Activated CD8-positive, alpha-beta T cell treated with anti-CD3 and anti-CD28 coated beads, Interleukin-2, amount 10 ng/mL, durations not matched to agents 7 days and 5 days (primary cell): ENCODE data around the gene NEGR1. TPM values are rescaled to one million over a fixed set of nuclear protein-coding genes. Genes with fewer than 3 reads are reported as not detected.

Experiments used
- ATAC-seq: fragments of 150-1000 bp; cut with Tn5 transposase; one replicate; pipeline ENCODE4 v1.10.0; 2021; ENCODE audit warnings: moderate library complexity
- CTCF ChIA-PET: fragments of 350-600 bp; sonication (Branson Sonifier 250); formaldehyde crosslinking; loops from one replicate; lab custom pipeline; 2021; ENCODE audit warnings: antibody characterized with exemption; lab: Charles Lee
- POLR2A ChIA-PET: fragments of 350-600 bp; sonication (Branson Sonifier 250); formaldehyde crosslinking; loops from one replicate; lab custom pipeline; 2021; ENCODE audit warnings: antibody characterized with exemption; lab: Charles Lee
- DNase-seq: peaks from one replicate; pipeline ENCODE4 v3.0.0-alpha.2; 2020
- H3K27ac Mint-ChIP-seq: one replicate; pipeline ENCODE4 v1.8.0; 2021; ENCODE audit warnings: mild to moderate bottlenecking, mixed read lengths
- H3K27me3 Mint-ChIP-seq: one replicate; pipeline ENCODE4 v1.8.0; 2021; ENCODE audit warnings: low read depth, mixed read lengths
- H3K36me3 Mint-ChIP-seq: one replicate; pipeline ENCODE4 v1.8.0; 2021; ENCODE audit warnings: low read depth, mixed read lengths
- H3K4me1 Mint-ChIP-seq: one replicate; pipeline ENCODE4 v1.8.0; 2021; ENCODE audit warnings: low read depth, mixed read lengths
- H3K4me3 Mint-ChIP-seq: one replicate; pipeline ENCODE4 v1.8.0; 2021; ENCODE audit warnings: mild to moderate bottlenecking, mixed read lengths
- H3K9me3 Mint-ChIP-seq: one replicate; pipeline ENCODE4 v1.8.0; 2022; ENCODE audit warnings: mixed read lengths; ENCODE audit not compliant: insufficient read depth
- total RNA-seq, 2 experiments: library from RNA; stranded (reverse); gene quantifications; one replicate each; pipeline ENCODE4 v1.2.3, GENCODE V29; 2021

The NEGR1 gene
- total RNA-seq, 2 experiments from 2014 or later, result not detected

DNA sequence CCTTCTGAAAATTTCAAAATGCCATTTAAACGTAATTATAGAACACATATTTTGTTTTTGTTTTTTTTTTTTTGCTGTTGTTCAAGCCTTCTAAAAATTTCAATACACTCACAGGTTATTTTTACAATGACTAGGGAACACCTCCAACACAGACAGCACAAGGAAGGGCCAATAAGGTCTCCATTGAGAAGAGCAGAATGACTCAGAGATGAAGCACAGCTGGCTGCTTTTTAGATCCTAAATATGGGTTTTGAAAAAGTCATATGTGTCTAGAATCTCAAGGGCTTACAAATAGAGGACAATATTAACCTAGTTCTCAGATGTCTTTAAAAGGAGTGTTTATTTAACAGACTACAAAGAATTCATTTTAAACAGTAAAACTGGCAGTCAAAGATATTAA lies 104.6 kb downstream of the NEGR1 start:
- H3K36me3 Mint-ChIP-seq, result no peaks in the 10 kb centered on the region
- ATAC-seq (no peak), DNase-seq (no peak)
- no peak overlapping the region for H3K4me3 Mint-ChIP-seq
- CTCF ChIA-PET, result no interaction called here
- no peaks in the 10 kb centered on the region for H3K9me3 Mint-ChIP-seq
- POLR2A ChIA-PET, result no interaction called here
- no peaks in the 10 kb centered on the region for H3K4me1 Mint-ChIP-seq
- H3K27me3 Mint-ChIP-seq, result no peaks in the 10 kb centered on the region
- H3K27ac Mint-ChIP-seq, result no peak overlapping the region

DNA sequence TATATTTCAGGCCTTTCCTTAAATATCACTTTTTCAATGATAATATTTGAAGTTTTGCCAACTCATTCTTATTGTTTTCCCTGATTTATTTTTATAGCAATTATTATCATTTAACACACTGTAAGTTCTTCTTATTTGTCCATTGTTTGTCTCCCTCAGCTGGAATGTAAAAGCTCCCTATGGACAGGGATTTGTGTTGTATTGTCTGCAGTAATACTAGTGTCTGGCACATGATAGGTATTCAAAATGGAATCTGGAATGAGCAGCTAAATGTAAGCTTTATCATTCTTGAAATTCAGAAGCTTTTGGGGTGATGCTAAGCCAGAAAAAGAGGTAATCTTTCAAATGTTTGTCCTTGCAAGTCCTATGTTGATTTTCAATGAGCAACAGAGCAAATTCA lies 112.1 kb downstream of the NEGR1 start:
- H3K9me3 Mint-ChIP-seq, result no peaks in the 10 kb centered on the region
- DNase-seq (no peak), ATAC-seq (no peak)
- CTCF ChIA-PET, result no interaction called here
- no peak overlapping the region for H3K4me3 Mint-ChIP-seq
- H3K4me1 Mint-ChIP-seq, result no peaks in the 10 kb centered on the region
- H3K27ac Mint-ChIP-seq, result no peak overlapping the region
- no peaks in the 10 kb centered on the region for H3K27me3 Mint-ChIP-seq
- POLR2A ChIA-PET, result no interaction called here
- no peaks in the 10 kb centered on the region for H3K36me3 Mint-ChIP-seq

DNA sequence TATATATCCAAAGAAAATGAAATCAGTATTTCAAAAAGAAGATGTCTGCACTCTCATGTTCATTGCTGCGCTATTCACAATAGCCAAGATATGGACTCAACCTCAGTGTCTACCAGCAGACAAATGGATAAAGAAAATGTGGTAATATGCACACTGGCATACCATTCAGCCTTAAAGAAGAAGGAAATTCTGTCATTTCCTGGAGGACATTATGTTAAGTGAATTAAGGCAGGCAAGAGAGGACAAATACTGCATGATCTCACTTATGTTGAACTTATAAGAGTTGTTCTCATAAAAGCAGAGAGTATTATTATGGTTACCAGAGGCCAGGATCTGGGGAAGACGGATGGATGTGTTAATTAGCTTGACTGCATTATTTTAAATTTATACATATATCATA lies 115.9 kb downstream of the NEGR1 start:
- CTCF ChIA-PET, result no interaction called here
- no peak for DNase-seq
- no peak overlapping the region for H3K27ac Mint-ChIP-seq
- POLR2A ChIA-PET, result no interaction called here
- H3K4me3 Mint-ChIP-seq, result no peak overlapping the region
- ATAC-seq, result no peak
- no peaks in the 10 kb centered on the region for H3K4me1 Mint-ChIP-seq
- H3K36me3 Mint-ChIP-seq, result no peaks in the 10 kb centered on the region
- no peaks in the 10 kb centered on the region for H3K9me3 Mint-ChIP-seq
- no peaks in the 10 kb centered on the region for H3K27me3 Mint-ChIP-seq

DNA sequence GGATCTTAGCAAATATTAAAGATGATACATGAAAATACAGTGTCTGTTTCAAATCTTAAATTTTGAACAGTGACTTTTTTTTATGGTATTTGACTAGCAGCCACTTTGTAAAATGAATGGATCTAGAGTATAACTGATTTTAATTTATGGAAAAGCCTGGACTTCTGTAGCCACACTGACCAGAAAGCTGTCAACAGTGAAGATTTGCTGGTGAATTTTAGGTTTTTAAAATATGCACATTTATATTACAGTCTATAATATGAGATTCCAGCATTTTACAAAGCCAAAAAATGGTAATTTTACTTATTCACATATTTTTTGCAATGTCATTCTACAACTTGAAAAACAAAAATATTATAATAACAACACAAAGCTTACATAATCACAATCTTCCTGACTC lies 131.8 kb downstream of the NEGR1 start:
- ChIA-PET CTCF (no interaction called here), POLR2A (no interaction called here)
- Mint-ChIP-seq H3K4me3 (no peak overlapping the region), H3K27ac (no peak overlapping the region), H3K36me3 (no peaks in the 10 kb centered on the region), H3K9me3 (no peaks in the 10 kb centered on the region), H3K4me1 (no peaks in the 10 kb centered on the region), H3K27me3 (no peaks in the 10 kb centered on the region)
- ATAC-seq, result no peak
- no peak for DNase-seq

DNA sequence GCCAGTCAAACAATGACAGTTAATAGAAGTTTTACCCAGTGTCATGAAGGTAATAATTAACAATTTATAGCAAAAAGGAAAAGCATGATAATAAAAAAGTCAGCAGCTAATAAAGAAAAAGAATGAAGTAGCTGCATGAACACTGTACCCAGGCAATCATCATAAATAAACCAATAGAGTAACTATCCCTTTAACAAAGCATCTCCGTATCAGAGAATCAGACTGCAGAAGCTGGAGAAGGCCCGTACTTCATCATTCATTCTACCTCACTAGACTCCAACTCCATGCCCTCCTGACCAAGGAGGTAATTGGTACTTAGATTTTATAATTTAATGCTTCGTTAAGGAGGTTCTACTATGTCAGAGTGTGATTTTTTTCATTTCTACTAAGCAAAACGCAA lies 140.5 kb downstream of the NEGR1 start:
- Mint-ChIP-seq H3K9me3 (no peaks in the 10 kb centered on the region), H3K36me3 (no peaks in the 10 kb centered on the region), H3K27me3 (no peaks in the 10 kb centered on the region), H3K4me1 (no peaks in the 10 kb centered on the region), H3K4me3 (no peak overlapping the region), H3K27ac (no peak overlapping the region)
- DNase-seq (no peak), ATAC-seq (no peak)
- POLR2A ChIA-PET, result no interaction called here
- CTCF ChIA-PET, result no interaction called here

DNA sequence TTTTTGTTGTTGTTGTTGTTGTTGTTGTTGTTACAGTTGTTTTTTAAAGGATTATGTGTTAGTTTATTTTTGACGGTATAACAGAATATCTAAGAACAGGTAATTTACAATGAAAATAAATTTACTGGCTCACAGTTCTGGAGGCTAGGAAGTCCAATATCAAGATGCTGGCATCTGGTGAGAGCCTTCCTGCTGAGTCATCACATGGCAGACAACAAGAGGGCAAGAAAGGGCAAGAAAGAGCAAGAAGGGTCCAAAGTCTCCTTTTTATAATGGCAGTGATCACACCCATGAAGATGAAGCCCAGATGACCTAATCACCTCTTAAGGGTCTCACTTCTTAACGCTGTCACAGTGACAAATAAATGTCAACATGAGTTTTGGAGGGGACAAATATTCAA lies 142.1 kb downstream of the NEGR1 start:
- DNase-seq, result no peak
- POLR2A ChIA-PET, result no interaction called here
- H3K4me1 Mint-ChIP-seq, result no peaks in the 10 kb centered on the region
- H3K36me3 Mint-ChIP-seq, result no peaks in the 10 kb centered on the region
- H3K27ac Mint-ChIP-seq, result no peak overlapping the region
- no peak for ATAC-seq
- no peak overlapping the region for H3K4me3 Mint-ChIP-seq
- H3K9me3 Mint-ChIP-seq, result peaks cover 2% of the 10 kb centered on the region
- CTCF ChIA-PET, result no interaction called here
- H3K27me3 Mint-ChIP-seq, result no peaks in the 10 kb centered on the region

DNA sequence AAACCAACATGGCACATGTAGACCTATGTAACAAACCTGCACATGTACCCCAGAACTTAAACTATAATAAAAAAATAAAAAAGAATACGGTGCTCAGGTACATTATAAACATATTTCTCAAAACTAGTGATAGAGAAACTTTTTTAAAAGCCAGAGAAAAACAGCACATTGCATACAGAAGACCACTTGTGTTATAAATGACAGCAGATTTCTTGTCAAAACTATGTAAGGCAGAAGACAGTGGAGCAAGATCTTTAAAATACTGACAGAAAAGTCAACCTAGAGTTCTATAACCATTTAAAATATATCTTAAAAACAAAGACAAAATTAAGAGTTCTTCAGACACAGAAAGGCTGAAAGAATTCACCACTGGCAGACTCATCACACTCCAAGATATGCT lies 144.7 kb downstream of the NEGR1 start:
- DNase-seq, result no peak
- ChIA-PET POLR2A (no interaction called here), CTCF (no interaction called here)
- H3K27ac Mint-ChIP-seq, result no peak overlapping the region
- peaks cover 2% of the 10 kb centered on the region for H3K9me3 Mint-ChIP-seq
- no peak overlapping the region for H3K4me3 Mint-ChIP-seq
- H3K36me3 Mint-ChIP-seq, result no peaks in the 10 kb centered on the region
- H3K4me1 Mint-ChIP-seq, result no peaks in the 10 kb centered on the region
- no peak for ATAC-seq
- no peaks in the 10 kb centered on the region for H3K27me3 Mint-ChIP-seq

DNA sequence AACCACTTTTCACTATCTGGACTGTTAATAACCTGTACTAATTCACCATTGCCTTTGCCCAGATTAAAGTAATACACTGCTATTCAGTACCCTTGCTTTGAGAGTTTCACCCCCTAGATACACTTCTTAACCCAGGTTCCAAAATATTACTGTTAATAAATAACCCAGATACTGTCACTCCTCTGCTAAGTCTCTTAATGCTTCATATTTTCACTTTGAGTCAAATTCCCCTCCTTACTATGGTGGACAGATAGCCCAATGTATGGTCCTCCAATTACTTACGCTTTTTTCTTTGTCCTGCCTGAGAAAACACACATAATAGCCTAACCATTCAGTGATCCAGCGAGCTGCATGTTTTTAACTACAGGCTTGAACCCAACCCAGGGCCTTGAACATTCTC lies 152.5 kb downstream of the NEGR1 start:
- no peaks in the 10 kb centered on the region for H3K36me3 Mint-ChIP-seq
- DNase-seq (no peak), ATAC-seq (no peak)
- H3K27ac Mint-ChIP-seq, result no peak overlapping the region
- no peaks in the 10 kb centered on the region for H3K4me1 Mint-ChIP-seq
- no peaks in the 10 kb centered on the region for H3K9me3 Mint-ChIP-seq
- CTCF ChIA-PET, result no interaction called here
- H3K4me3 Mint-ChIP-seq, result no peak overlapping the region
- H3K27me3 Mint-ChIP-seq, result no peaks in the 10 kb centered on the region
- POLR2A ChIA-PET, result no interaction called here

DNA sequence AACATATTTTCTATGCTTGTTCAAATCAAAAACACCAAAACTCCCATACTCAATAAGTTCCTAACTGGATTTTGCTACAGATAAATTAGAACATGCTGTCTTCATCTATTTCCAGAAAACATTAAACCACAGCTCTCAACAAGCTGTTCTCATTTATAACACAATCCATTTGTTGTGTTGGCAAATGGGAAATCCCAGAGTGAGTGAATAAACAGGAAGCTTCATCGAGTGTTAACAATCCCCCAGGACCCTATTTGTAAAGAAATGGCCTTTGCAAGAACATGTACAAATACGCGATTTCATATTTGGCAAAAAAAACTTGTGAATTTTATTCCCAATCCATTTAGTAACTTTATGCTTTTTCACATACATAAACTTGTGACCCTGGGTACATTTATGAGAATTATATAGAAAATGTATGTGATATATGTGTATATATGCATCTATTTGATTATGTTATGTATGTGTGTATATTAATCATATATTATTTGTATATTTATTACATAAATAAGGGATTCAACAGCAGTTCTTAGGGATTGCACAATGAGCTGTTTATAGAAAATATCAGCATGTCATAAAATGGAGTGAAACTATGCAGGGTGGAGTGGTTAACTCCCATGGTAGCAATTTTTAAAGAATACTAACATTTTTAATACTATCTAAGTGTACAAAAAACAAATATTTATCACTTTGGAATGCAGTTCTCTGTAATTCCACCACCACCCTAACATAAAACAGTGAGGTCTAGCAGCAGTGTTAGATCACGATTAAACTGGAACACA lies 160.0 kb downstream of the NEGR1 start:
- Mint-ChIP-seq H3K4me1 (no peaks in the 10 kb centered on the region), H3K4me3 (no peak overlapping the region), H3K9me3 (no peaks in the 10 kb centered on the region), H3K27me3 (no peaks in the 10 kb centered on the region), H3K27ac (no peak overlapping the region), H3K36me3 (no peaks in the 10 kb centered on the region)
- CTCF ChIA-PET, result no interaction called here
- DNase-seq (no peak), ATAC-seq (no peak)
- POLR2A ChIA-PET, result no interaction called here

DNA sequence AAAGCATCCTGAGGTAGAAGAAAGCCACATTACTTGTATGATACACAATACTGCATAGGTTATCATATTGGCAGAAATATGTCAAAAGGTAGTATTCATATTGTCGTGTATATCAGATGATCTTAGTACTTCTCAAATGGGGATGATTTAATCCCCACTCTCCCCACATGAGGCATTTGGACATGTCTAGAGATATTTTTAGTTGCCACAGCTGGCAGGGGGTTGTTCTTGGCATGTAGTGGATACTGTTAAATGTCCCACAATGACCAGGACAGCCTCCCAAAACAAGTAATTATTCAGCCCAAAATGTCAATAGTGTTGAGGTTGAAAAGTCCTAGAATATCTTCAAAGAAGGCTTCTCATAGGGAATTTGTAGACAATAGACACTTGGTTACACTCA lies 162.8 kb downstream of the NEGR1 start:
- ATAC-seq (no peak), DNase-seq (no peak)
- POLR2A ChIA-PET, result no interaction called here
- Mint-ChIP-seq H3K4me3 (no peak overlapping the region), H3K4me1 (no peaks in the 10 kb centered on the region), H3K27ac (no peak overlapping the region), H3K9me3 (no peaks in the 10 kb centered on the region), H3K36me3 (no peaks in the 10 kb centered on the region), H3K27me3 (no peaks in the 10 kb centered on the region)
- CTCF ChIA-PET, result no interaction called here

DNA sequence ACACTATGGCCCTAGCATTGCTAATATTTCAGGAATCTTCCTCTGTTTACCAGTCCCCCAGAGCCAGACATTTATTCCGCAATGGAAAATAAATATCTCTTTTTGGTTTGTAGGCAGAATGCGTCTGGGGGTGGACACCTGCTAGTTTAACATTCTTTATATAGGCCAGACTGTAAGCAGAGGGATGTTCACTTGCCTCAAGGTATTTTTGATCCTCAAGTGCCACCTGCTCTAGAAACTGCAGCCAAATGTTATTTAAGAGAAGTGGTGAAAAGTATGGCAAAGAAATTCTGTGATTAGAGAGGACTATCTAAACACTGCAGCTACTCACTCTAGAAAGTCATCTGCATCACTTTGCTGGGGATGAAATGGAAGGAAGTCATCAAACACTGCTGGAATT lies 164.7 kb downstream of the NEGR1 start:
- Mint-ChIP-seq H3K9me3 (no peaks in the 10 kb centered on the region), H3K27me3 (no peaks in the 10 kb centered on the region), H3K4me1 (no peaks in the 10 kb centered on the region), H3K27ac (no peak overlapping the region), H3K4me3 (no peak overlapping the region), H3K36me3 (no peaks in the 10 kb centered on the region)
- DNase-seq (no peak), ATAC-seq (no peak)
- ChIA-PET CTCF (no interaction called here), POLR2A (no interaction called here)

DNA sequence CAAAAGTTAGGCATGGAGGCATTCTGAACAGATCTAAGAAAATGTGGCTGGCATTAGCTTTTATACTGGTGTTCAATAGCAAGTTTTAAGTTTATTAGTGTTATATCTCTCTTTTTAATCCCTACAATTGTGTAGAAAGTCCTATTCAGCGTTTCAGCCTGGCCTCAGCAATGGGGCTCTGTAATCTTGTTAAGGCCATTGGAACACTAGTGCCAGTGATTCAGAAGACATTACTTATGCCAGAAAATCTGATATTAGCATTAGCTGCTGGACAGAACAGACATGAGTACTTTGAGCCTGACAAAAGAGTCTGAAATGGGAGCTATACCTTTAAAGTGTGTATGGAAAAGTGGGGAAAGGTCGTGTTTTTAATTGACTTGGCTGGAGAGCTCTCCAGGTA lies 167.0 kb downstream of the NEGR1 start:
- Mint-ChIP-seq H3K27me3 (no peaks in the 10 kb centered on the region), H3K4me1 (no peaks in the 10 kb centered on the region), H3K36me3 (no peaks in the 10 kb centered on the region), H3K9me3 (no peaks in the 10 kb centered on the region), H3K27ac (no peak overlapping the region), H3K4me3 (no peak overlapping the region)
- POLR2A ChIA-PET, result no interaction called here
- CTCF ChIA-PET, result no interaction called here
- DNase-seq (no peak), ATAC-seq (no peak)

DNA sequence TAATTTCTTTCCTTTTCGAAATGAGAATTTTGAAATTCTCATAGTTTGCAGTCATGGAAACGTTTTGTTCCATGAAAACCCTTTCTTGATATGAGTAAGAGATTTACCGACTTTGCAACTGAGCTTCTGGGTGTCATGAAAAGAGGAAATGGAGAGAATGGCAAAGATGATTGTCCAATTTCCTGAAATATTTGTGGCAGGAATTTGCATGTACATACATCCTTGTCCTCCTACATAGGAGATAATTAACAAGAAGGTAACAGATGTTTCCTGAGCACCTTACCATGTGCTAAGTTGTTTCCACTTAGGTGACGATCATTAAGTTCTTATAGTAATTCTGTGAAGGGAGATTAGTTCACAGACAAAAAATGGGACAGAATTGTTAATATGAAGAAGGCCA lies 170.7 kb downstream of the NEGR1 start:
- ATAC-seq, result no peak
- Mint-ChIP-seq H3K4me3 (no peak overlapping the region), H3K27me3 (no peaks in the 10 kb centered on the region), H3K9me3 (no peaks in the 10 kb centered on the region), H3K4me1 (no peaks in the 10 kb centered on the region), H3K27ac (no peak overlapping the region), H3K36me3 (no peaks in the 10 kb centered on the region)
- ChIA-PET POLR2A (no interaction called here), CTCF (no interaction called here)
- no peak for DNase-seq
